GM21381 (cell line): Measurements from ENCODE around the gene TMC4.

ENCODE experiments used
- ATAC-seq: cut with Tn5 transposase; IDR thresholded peaks from one replicate; pipeline ENCODE4 v1.9.1; 2021; ENCODE audit warnings: mild to moderate bottlenecking, moderate library complexity; ENCODE audit not compliant: unreplicated experiment

Gene TMC4

GRCh38 chr19:54133957-54134590 lies 38.9 kb downstream of the TMC4 start:
- ATAC-seq: no peak

- ATAC-seq: no peak
Measured at GRCh38 chr19:54133312-54133956, 39.5 kb downstream of the TMC4 start.

- no peak for ATAC-seq
Measured at GRCh38 chr19:54129617-54129996, 43.4 kb downstream of the TMC4 start.

GRCh38 chr19:54128796-54129616 lies 44.0 kb downstream of the TMC4 start:
- ATAC-seq: no peak

GRCh38 chr19:54128441-54128725 lies 44.6 kb downstream of the TMC4 start:
- no peak for ATAC-seq

GRCh38 chr19:54127688-54128440 lies 45.1 kb downstream of the TMC4 start:
- no peak for ATAC-seq

- no peak for ATAC-seq
Measured at GRCh38 chr19:54125713-54126112, 47.2 kb downstream of the TMC4 start.

- ATAC-seq: no peak
Measured at GRCh38 chr19:54124393-54124792, 48.6 kb downstream of the TMC4 start.

- ATAC-seq: no peak
Measured at GRCh38 chr19:54123682-54124081, 49.3 kb downstream of the TMC4 start.

GRCh38 chr19:54121259-54121658 lies 51.7 kb downstream of the TMC4 start:
- no peak for ATAC-seq

- peak; percentile 78 for ATAC-seq
Measured at GRCh38 chr19:54115109-54116063, 57.6 kb downstream of the TMC4 start, which contains the start of the genes PRPF31 and TFPT. Gene PRPF31, plus strand, starts transcription at chr19:54115754. Its CDS starts 2,525 bp downstream, at chr19:54118279. Gene TFPT, minus strand, starts transcription at chr19:54115657. Its CDS starts 388 bp downstream, at chr19:54115269.

- ATAC-seq: peak; percentile 32
Measured at GRCh38 chr19:54114340-54115108, 58.4 kb downstream of the TMC4 start.
